Mononuclear cell (primary cell): ENCODE data around the gene ANXA2R. TPM values are rescaled to one million over a fixed set of nuclear protein-coding genes. Genes with fewer than 3 reads are reported as not detected.

Experiments used
- total RNA-seq: library from RNA; depleted of rRNA; stranded (reverse); fragments of >200 nt; gene quantifications from one replicate; pipeline ENCODE4 v1.2.3, GENCODE V29; 2012

The ANXA2R gene
- total RNA-seq, 1 donor = 31.4 TPM

Other genes with a start within 250 kb of the ANXA2R start
- 1.7 TPM for gene SELENOP, start 228.4 kb downstream of the ANXA2R start, total RNA-seq
- gene ZNF131, start 80.6 kb upstream of the ANXA2R start, total RNA-seq = 71.7 TPM
- 0.21 TPM for gene NIM1K, start 151.9 kb upstream of the ANXA2R start, total RNA-seq